K562 (cell line): ENCODE data around the gene NAGS. TPM values are rescaled to one million over a fixed set of nuclear protein-coding genes. Genes with fewer than 3 reads are reported as not detected.
A peak's percentile ranks its signal among the peaks of the same experiment; 100 is the strongest.

Experiments
- CCAR2 ChIP-seq: fragments of 200-400 bp; formaldehyde crosslinking; IDR thresholded peaks from 2 replicates; pipeline ENCODE4 v1.6.1; 2017; ENCODE audit warnings: mild to moderate bottlenecking, low read depth, low read length
- FOXK1 ChIP-seq: sonication (generic); formaldehyde crosslinking; IDR thresholded peaks from 2 replicates; pipeline ENCODE4 v1.8.0; 2022; ENCODE audit warnings: missing genetic modification reagents, mild to moderate bottlenecking, borderline replicate concordance
- HLTF ChIP-seq: fragments of 450-650 bp; IDR thresholded peaks from 2 replicates; pipeline ENCODE4 v1.6.1; 2016
- HMG20B ChIP-seq: fragments of 250-450 bp; sonication (Bioruptor Pico); IDR thresholded peaks from 2 replicates; pipeline ENCODE4 v1.5.0; 2021; ENCODE audit warnings: mild to moderate bottlenecking
- KDM4B ChIP-seq, 2 experiments: fragments of 450-650 bp in 1 of 2; sonication (generic) in 1 of 2; IDR thresholded peaks; 2 replicates each; pipeline ENCODE4 v1.6.1; 2016 to 2017; ENCODE audit warnings: borderline replicate concordance in 2 of 2, antibody characterized with exemption in 1 of 2, low read depth in 1 of 2, mild to moderate bottlenecking in 1 of 2
- KLF13 ChIP-seq: fragments of 450-650 bp; IDR thresholded peaks from 2 replicates; pipeline ENCODE4 v1.6.1; 2016; ENCODE audit warnings: missing genetic modification characterization, low read depth, mild to moderate bottlenecking, missing compliant biosample characterization, moderate library complexity, borderline replicate concordance
- NEUROD1 ChIP-seq: fragments of 150-350 bp; IDR thresholded peaks from 2 replicates; pipeline ENCODE4 v1.6.1; 2014; ENCODE audit warnings: borderline replicate concordance, low read length, low read depth; ENCODE audit not compliant: partially characterized antibody
- NFE2 ChIP-seq: IDR thresholded peaks from 2 replicates; pipeline ENCODE4 v1.6.1; 2014; ENCODE audit warnings: antibody characterized with exemption, low read depth
- NFXL1 ChIP-seq: fragments of 450-650 bp; formaldehyde crosslinking; IDR thresholded peaks from 2 replicates; pipeline ENCODE4 v1.4.0; 2021; ENCODE audit warnings: mild to moderate bottlenecking
- PTRF ChIP-seq: fragments of 450-650 bp; IDR thresholded peaks from 2 replicates; pipeline ENCODE4 v1.6.1; 2016; ENCODE audit warnings: mild to moderate bottlenecking, missing genetic modification characterization, missing compliant biosample characterization
- RBM25 ChIP-seq: fragments of 200-400 bp; formaldehyde crosslinking; IDR thresholded peaks from 2 replicates; pipeline ENCODE4 v1.6.1; 2018; ENCODE audit warnings: low read length, low read depth, moderate library complexity; ENCODE audit not compliant: severe bottlenecking
- TBP ChIP-seq: optimal IDR thresholded peaks from 2 replicates; pipeline ENCODE3; 2011; ENCODE audit warnings: low read depth, low read length, improper control_type of control experiment
- TEAD4 ChIP-seq, 2 experiments: sonication (generic) in 1 of 2; formaldehyde crosslinking in 1 of 2; IDR thresholded peaks; 2 replicates each; pipeline versions ENCODE4 v1.6.1 to v1.8.0; 2012 to 2022; ENCODE audit warnings: borderline replicate concordance in 1 of 2, inconsistent platforms in 1 of 2, low read length in 1 of 2, mild to moderate bottlenecking in 1 of 2, missing genetic modification reagents in 1 of 2
- ZNF217 ChIP-seq: sonication (generic); formaldehyde crosslinking; IDR thresholded peaks from 2 replicates; pipeline ENCODE4 v1.8.0; 2022; ENCODE audit warnings: mild to moderate bottlenecking, missing genetic modification reagents
- ZNF347 ChIP-seq: fragments of 450-650 bp; formaldehyde crosslinking; IDR thresholded peaks from 2 replicates; pipeline ENCODE4 v1.4.0; 2020; ENCODE audit warnings: low read depth, mild to moderate bottlenecking, moderate library complexity
- ZNF384 ChIP-seq: IDR thresholded peaks from 2 replicates; pipeline ENCODE4 v1.6.1; 2012; ENCODE audit warnings: low read depth, low read length, improper control_type of control experiment
- polyA plus RNA-seq, 8 experiments: library from polyadenylated mRNA; depleted of rRNA in 4 of 8; stranded (reverse) in 5 of 8; unstranded in 3 of 8; fragments of >200 nt; fragmentation: Nextera tagmentation in 2 of 8; fragmentation: Illumina TruSeq in 1 of 8; extraction: Ambion mirVana in 2 of 8; extraction: Trizol in 1 of 8; gene quantifications; 2 replicates each; pipeline versions ENCODE4 v1.2.1 to v1.2.3, GENCODE V29; 2011 to 2014; ENCODE audit warnings: inconsistent platforms in 1 of 8, missing spikeins in 1 of 8
- total RNA-seq, 7 experiments: library from RNA; depleted of rRNA in 6 of 7; stranded (reverse); fragments of >200 nt in 6 of 7; fragmentation: Illumina TruSeq in 2 of 7; extraction: Trizol in 2 of 7; gene quantifications; 2 replicates each; pipeline versions ENCODE4 v1.2.1 to v1.2.3, GENCODE V29; 2011 to 2021; ENCODE audit warnings: low replicate concordance in 1 of 7
- TF ChIP-seq, protein P1 (sequence below): sonication (generic); formaldehyde crosslinking; IDR thresholded peaks from 2 replicates; pipeline ENCODE4 v1.8.0; 2022; ENCODE audit warnings: mild to moderate bottlenecking, missing genetic modification reagents
- TF ChIP-seq, protein P2 (sequence below): fragments of 450-650 bp; IDR thresholded peaks from 2 replicates; pipeline ENCODE4 v1.6.1; 2016; ENCODE audit warnings: antibody characterized with exemption
- TF ChIP-seq, protein P3 (sequence below), 2 experiments: fragments of 450-650 bp in 1 of 2; IDR thresholded peaks; 2 replicates each; pipeline ENCODE4 v1.6.1; 2011 to 2017; ENCODE audit warnings: low read depth in 2 of 2, antibody characterized with exemption in 1 of 2, borderline replicate concordance in 1 of 2, low read length in 1 of 2, mild to moderate bottlenecking in 1 of 2, mixed read lengths in 1 of 2; ENCODE audit not compliant: control insufficient read depth in 1 of 2

NAGS gene
- total and polyA plus RNA-seq, 9 of the 15 experiments (the other 6 are each of a cell fraction or from before 2014, with no cell fraction given), result not detected

DNA sequence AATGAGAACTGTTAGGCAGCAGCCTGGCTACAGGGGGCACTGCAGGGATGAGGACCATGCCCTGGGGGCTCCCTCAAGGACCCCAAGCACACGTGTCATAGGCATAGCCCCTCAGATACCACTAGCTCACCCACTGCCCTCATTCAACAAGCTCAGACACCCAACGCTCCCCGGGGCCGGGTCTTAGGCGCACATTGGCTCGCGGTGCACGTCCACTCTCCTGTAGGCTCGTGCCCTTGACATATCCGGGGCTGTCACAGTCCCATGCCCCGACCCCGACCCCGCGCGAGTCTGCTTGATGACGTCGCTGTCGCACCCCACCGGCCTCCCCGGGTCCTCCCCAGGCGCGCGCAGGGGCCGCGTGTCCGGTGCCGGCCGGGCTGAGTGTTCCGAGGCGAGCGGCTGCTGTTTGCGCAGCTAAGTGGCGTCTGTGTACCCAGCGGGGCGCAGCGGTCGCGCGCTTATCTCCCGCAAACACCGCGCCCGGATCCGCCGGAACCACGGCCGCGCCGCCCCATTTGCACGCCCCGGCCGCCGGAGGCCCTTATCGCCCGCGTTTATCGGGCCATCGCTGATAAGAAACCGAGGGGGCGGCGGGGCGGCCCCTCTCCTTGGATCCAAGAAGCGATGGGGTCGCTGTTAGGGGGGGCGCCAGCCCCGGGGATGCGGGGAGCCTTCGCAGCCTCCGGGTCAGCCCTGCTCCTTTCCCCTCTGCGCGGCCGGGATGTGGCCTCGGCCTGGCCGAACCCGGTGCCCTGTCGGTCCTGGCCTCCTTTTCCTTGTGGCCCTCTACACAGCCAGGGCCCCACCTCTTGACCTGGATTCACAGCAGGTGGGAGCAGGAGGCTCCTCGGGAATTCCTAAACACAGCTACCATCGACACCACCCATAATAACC is 20.7 kb upstream of the NAGS start (continued):
- TF ChIP-seq TEAD4 (IDR thresholded peaks at IDR 0.05; ENCODE audit: low read length) (peak; percentile 17; the same call in 1 of the 2 replicates), TEAD4 (CRISPR knock-in tag; IDR thresholded peaks at IDR 0.05; ENCODE audit: borderline replicate concordance) (no peak), TBP (peak; percentile 37), HLTF (no peak), NFXL1 (CRISPR knock-in tag) (no peak), FOXK1 (CRISPR knock-in tag) (no peak), RBM25 (no peak), PTRF (tag) (no peak), ZNF384 (no peak), ZNF217 (no peak), NFE2 (no peak), HMG20B (CRISPR knock-in tag) (no peak), CCAR2 (no peak), NEUROD1 (no peak), ZNF347 (CRISPR knock-in tag) (no peak), KLF13 (tag) (no peak), KDM4B (IDR thresholded peaks at IDR 0.05; ENCODE audit: borderline replicate concordance in 2 of 2, low read depth in 1 of 2) (no peak)
- TF ChIP-seq, protein P1, sequence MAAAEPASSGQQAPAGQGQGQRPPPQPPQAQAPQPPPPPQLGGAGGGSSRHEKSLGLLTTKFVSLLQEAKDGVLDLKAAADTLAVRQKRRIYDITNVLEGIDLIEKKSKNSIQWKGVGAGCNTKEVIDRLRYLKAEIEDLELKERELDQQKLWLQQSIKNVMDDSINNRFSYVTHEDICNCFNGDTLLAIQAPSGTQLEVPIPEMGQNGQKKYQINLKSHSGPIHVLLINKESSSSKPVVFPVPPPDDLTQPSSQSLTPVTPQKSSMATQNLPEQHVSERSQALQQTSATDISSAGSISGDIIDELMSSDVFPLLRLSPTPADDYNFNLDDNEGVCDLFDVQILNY (CRISPR knock-in tag), result no peak
- TF ChIP-seq, protein P2, sequence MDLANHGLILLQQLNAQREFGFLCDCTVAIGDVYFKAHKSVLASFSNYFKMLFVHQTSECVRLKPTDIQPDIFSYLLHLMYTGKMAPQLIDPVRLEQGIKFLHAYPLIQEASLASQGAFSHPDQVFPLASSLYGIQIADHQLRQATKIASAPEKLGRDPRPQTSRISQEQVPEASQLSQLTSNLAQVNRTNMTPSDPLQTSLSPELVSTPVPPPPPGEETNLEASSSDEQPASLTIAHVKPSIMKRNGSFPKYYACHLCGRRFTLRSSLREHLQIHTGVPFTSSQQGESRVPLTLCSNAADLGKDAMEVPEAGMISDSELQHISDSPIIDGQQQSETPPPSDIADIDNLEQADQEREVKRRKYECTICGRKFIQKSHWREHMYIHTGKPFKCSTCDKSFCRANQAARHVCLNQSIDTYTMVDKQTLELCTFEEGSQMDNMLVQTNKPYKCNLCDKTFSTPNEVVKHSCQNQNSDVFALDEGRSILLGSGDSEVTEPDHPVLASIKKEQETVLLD, result 0 out of 2 replicates have a peak, but pooled peaks have one; percentile 27
- TF ChIP-seq, protein P3, sequence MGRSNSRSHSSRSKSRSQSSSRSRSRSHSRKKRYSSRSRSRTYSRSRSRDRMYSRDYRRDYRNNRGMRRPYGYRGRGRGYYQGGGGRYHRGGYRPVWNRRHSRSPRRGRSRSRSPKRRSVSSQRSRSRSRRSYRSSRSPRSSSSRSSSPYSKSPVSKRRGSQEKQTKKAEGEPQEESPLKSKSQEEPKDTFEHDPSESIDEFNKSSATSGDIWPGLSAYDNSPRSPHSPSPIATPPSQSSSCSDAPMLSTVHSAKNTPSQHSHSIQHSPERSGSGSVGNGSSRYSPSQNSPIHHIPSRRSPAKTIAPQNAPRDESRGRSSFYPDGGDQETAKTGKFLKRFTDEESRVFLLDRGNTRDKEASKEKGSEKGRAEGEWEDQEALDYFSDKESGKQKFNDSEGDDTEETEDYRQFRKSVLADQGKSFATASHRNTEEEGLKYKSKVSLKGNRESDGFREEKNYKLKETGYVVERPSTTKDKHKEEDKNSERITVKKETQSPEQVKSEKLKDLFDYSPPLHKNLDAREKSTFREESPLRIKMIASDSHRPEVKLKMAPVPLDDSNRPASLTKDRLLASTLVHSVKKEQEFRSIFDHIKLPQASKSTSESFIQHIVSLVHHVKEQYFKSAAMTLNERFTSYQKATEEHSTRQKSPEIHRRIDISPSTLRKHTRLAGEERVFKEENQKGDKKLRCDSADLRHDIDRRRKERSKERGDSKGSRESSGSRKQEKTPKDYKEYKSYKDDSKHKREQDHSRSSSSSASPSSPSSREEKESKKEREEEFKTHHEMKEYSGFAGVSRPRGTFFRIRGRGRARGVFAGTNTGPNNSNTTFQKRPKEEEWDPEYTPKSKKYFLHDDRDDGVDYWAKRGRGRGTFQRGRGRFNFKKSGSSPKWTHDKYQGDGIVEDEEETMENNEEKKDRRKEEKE (IDR thresholded peaks at IDR 0.05; ENCODE audit: borderline replicate concordance in 1 of 2, control insufficient read depth in 1 of 2, low read depth in 2 of 2, low read length in 1 of 2), result 0 out of 4 replicates have a peak, but pooled peaks of 1 of the 2 experiments have one; percentile 16
